AG20443 (cell line): Measurements from ENCODE around the gene DNAH17.
"Not testable (repeated sequence)": the region's sequence is repeated elsewhere in the genome, so short reads cannot be mapped to it uniquely, and the experiment has no call there.

Experiments
- DNase-seq: peaks from one replicate; pipeline ENCODE4 v3.0.0; 2012; ENCODE audit warnings: low spot score, mixed read lengths

The DNAH17 gene

DNA sequence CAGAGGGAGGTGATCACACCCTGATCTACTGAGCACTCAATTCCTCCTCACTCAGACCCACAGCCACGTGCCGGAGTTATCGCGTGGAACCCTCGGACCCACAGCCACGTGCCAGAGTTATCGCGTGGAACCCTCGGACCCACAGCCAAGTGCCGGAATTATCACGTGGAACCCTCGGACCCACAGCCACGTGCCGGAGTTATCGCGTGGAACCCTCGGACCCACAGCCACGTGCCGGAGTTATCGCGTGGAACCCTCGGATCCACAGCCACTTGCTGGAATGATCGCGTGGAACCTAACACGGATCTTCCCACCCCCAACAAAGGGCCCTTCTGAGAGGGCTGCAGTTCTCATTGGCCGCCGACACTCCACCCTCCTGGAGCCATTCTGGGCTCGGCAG, 101.0 kb downstream of the DNAH17 start:
- DNase-seq = no peak

- DNase-seq = no peak
Measured at GRCh38 chr17:78475211-78475610, 102.0 kb downstream of the DNAH17 start.

GRCh38 chr17:78474614-78475146, 102.5 kb downstream of the DNAH17 start:
- DNase-seq = no peak

GRCh38 chr17:78473951-78474613, 103.1 kb downstream of the DNAH17 start:
- DNase-seq = no peak

- no peak for DNase-seq
Measured at GRCh38 chr17:78472035-78472905, 104.9 kb downstream of the DNAH17 start.

DNA sequence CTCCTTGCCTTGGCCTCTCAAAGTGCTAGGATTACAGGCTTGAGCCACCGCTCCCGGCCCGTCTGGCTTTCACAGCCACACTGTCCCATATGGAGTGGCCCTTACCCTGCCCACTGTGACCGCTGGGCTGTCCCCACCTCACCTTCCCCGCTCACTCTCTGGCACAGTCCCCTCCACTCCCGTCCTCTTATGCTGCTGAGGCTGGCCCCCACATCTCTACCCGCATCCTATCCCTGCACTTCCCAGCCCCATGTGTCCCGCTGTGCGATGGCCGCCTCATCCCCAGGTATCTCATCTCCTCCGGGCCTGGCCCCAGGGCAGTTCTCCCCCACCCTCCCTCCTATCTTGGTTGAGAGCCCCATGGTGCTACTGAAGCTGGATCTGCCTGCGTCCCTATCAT, 105.6 kb downstream of the DNAH17 start:
- no peak for DNase-seq

- no peak for DNase-seq
Measured at GRCh38 chr17:78469443-78469842, 107.8 kb downstream of the DNAH17 start.

- DNase-seq = no peak
Measured at GRCh38 chr17:78468366-78468765, 108.8 kb downstream of the DNAH17 start.

DNA sequence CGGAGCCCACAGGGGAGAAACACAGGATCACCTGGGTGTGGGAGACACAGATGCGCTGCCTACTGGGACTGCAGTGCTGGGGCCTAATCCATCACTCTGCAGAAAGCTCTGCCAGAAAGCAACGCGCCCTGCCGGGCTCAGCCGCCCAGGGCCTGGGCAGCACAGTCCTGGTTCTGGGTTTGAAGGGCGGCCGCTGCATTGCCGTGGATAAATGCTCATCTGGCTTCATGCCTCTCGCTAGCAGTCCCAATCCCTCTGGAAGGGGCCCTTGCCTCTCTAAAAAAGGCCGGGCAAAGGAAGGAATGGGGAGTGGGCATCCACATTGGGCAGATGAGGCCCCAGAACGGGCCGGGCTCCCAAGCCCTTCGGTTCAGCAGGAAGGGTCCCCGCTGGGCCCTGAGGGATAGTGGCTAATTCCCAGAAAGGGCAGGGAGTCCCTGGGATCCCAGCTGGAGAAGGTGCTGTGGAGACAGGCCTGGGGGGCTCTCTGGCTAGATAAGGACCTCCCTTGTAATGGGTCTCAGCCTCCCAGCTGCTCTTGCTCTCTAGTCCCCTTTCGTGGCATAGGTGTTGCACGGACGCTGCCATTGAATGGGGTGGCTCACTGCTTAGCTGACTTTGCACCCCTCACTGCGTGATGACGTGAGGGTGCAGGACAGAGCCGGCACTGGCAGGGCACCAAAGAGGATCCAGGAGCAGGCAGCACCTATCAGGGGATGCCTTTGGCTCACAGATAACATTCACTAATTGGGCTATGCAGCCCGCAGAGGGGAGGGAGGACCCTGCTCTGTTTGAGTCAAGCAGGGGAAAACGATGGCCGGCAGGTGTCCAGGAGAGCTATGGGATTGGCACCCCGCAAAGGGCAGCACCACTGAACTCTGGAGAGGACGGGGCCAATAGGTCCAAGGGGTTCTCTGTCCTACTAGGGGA, 110.1 kb downstream of the DNAH17 start:
- no peak for DNase-seq

- DNase-seq = not testable (repeated sequence)
Measured at GRCh38 chr17:78466109-78466785, 110.9 kb downstream of the DNAH17 start.

DNA sequence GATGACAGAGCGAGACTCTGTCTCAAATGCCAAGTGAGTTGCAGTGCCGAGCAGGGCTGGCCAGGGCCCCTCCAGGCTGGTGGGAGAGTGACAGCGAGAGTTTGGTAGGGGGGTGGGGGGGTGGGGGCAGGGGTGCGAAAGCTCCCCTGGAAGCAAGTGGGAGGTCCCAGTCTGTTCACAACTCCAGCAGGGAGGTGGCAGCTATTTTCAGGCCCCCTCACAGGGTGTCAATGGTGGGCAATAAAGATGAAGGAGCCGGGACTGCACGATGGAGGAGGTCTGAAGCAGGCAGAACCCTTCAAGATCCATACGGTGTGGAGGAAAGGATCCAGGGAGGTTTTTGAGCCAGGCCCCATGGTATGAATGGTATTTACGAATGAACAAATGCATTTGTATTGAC, 115.0 kb downstream of the DNAH17 start:
- DNase-seq = no peak

DNA sequence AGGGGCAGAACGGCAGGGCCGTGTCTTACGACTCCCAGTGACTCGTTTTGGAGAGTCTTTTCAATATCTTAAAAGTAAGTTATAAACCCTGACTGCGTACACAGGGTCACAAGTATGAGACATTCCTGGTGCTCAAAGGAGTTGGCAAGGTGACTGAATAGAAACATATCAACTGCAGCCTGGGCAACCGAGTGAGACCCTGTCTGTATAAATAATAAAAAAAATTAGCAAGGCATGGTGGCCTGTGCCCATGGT, 115.5 kb downstream of the DNAH17 start:
- no peak for DNase-seq

- no peak for DNase-seq
Measured at GRCh38 chr17:78460951-78461798, 116.0 kb downstream of the DNAH17 start.

DNA sequence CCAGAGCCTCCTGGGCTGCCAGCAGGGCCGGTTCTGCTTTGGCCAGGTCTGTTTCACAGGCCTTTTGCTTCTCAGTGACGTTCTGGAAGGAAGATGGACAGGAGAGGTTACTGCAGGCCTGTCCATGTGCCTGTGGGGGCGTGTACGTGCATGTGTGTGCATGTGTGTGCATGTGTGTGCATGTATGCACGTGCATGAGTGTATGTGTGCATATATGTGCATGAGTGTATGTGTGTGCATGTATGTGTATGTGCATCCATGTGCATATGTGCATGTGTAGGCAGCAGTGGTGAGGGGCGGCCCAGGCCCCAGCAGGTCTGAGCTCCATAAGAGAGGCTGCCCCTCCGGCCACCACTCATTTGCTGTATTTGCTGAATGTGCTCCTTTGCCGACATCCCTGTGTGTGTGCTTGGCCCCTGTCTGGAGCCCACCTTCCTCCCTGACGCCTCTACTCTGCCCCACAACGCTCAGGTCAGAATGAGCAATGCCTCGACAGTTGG, 117.0 kb downstream of the DNAH17 start:
- DNase-seq = no peak

DNA sequence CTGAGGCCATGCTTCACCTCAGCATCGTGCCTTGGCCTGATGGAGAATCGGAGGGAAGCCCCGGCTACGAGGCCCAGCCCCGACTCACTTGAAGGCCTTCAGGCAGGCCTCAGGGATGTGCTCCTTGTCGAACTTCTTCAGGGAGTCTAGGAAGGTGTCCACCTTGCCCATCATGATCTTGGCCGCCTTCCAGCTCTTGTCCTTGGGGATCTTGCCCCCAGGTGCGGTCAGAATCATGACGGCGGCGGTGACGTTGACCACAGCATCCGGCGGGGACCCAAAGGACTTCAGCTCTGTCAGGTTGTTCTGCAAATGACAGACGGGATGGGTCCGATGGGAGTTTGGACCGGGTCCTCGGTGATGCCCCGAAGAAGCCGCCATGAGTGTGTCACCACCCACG, 117.5 kb downstream of the DNAH17 start:
- no peak for DNase-seq

GRCh38 chr17:78458736-78459335, 118.4 kb downstream of the DNAH17 start:
- no peak for DNase-seq

DNA sequence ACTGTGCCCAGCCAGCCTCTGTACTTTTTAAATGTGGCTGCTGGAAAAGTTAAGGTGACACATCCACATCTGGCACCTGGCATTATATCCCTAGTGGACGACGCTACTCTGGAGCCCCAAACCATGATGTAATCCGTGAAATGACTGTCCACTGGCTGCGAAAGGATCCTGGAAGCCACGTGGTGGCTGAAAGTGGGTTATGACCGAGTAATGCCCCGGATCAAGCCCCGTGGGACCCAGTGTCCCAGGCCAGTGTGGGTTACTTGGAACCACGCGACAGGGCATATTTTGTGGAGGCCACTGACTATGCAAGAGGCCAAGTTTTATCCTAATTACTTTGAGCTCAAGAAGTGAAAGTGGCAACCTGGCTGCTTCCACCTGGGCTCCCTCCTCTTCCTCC, 119.1 kb downstream of the DNAH17 start:
- no peak for DNase-seq

DNA sequence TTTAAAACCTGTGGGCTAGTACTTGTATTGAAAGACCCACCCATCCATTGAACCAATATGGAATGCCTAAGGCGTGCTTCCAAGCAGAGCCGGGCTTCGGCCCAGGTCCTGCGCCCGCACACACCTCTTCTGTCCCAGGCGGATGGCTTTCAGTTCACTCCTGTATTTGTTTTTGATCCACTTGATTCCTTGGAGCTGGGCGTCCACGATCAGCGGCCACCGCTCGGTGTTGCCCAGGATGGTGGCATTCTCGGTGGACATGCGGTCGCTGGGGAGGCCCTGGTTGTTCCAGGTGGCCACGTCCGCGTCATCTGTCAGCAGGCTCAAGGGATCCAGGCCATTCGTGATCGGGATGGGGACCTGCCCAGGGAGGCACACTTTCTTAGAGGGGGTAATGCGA, 122.8 kb downstream of the DNAH17 start:
- DNase-seq = no peak

GRCh38 chr17:78451753-78452152, 125.4 kb downstream of the DNAH17 start:
- no peak for DNase-seq

DNA sequence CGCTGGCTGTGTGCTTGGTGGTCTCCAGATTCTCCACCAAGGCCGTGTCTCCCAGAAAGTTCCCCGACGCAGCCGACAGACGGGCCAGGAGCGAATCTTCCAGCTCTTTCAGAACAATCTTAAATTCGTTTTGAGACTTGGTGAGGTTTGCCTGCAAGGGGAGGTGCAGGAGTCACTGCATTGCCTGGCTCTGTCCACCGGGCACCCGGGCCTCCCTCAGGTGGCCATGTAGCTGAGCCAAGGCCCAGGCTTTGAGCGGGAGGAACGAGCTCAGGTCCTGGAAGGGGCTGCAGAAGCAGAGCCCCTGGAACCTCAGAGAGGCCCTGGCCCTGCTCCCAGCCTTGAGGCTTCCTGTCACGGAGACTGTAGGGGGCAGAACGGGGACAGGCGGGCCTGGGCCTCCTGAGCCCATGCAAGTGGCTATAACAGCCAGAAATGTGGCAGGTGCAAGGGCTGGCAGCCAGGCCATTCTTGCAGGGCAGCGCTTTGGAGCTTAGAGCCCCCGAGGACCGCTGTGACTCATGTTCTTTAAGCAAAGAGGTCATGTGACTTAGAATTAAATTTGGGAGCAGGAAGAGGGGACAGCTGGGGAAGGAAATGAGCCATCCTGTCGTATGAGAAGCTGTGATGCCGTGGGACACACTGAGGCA, 126.4 kb downstream of the DNAH17 start:
- DNase-seq = no peak
